B cell (primary cell): ENCODE results near the gene MCRS1.

ENCODE experiments used
- EZH2 ChIP-seq: IDR thresholded peaks from 2 replicates; pipeline ENCODE4 v1.6.1; 2012; ENCODE audit warnings: borderline replicate concordance, low read depth, mild to moderate bottlenecking, moderate library complexity, low read length; ENCODE audit not compliant: insufficient read depth, poor library complexity, severe bottlenecking
- TF ChIP-seq, protein P1 (sequence below): fragments of 200-600 bp; IDR thresholded peaks from one replicate; pipeline ENCODE4 v1.8.0; 2022; ENCODE audit warnings: antibody characterized with exemption, mild to moderate bottlenecking

DNA sequence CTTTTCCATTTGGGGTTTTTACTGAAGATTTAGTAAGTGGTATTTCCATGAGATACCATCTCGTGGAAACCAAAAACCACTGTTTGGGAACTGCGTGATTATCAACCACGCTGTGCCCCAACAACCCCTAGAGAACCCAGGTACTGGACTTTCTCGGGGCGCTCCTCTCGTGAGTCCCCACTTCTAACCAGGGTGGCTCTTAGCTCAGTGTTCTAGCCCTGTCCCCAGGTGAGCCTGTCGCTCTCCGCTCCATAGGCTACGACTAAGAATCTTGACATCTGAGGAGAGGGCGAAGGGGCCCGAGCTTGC, 686 bp downstream of the MCRS1 start:
- TF ChIP-seq, protein P1, sequence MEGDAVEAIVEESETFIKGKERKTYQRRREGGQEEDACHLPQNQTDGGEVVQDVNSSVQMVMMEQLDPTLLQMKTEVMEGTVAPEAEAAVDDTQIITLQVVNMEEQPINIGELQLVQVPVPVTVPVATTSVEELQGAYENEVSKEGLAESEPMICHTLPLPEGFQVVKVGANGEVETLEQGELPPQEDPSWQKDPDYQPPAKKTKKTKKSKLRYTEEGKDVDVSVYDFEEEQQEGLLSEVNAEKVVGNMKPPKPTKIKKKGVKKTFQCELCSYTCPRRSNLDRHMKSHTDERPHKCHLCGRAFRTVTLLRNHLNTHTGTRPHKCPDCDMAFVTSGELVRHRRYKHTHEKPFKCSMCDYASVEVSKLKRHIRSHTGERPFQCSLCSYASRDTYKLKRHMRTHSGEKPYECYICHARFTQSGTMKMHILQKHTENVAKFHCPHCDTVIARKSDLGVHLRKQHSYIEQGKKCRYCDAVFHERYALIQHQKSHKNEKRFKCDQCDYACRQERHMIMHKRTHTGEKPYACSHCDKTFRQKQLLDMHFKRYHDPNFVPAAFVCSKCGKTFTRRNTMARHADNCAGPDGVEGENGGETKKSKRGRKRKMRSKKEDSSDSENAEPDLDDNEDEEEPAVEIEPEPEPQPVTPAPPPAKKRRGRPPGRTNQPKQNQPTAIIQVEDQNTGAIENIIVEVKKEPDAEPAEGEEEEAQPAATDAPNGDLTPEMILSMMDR: no peak
- no peak for TF ChIP-seq EZH2
